Stimulated activated naive CD8-positive, alpha-beta T cell treated with anti-CD3 and anti-CD28 coated beads, Interleukin-15, Interleukin-2, amounts not matched to agents 100 U/mL and 50 U/mL, for 24 hours (primary cell): ENCODE data around the gene PLA2G2D.

Experiments
- ATAC-seq: fragments of 150-1000 bp; cut with Tn5 transposase; one replicate; pipeline ENCODE4 v1.10.0; 2021
- DNase-seq: peaks from one replicate; pipeline ENCODE4 v3.0.0; 2021

Gene PLA2G2D

GRCh38 chr1:20086800-20087199, 32.5 kb downstream of the PLA2G2D start:
- ATAC-seq (no peak), DNase-seq (no peak)

- DNase-seq (no peak), ATAC-seq (no peak)
Measured at GRCh38 chr1:20083178-20083944, 36.0 kb downstream of the PLA2G2D start.

- DNase-seq, result no peak
- ATAC-seq, result no peak
Measured at GRCh38 chr1:20082772-20083171, 36.6 kb downstream of the PLA2G2D start.

GRCh38 chr1:20081353-20081810, 38.0 kb downstream of the PLA2G2D start:
- no peak for DNase-seq
- no peak for ATAC-seq

- DNase-seq (peak; percentile 17), ATAC-seq (no peak)
Measured at GRCh38 chr1:20080441-20081352, 38.6 kb downstream of the PLA2G2D start.

GRCh38 chr1:20079661-20080305, 39.6 kb downstream of the PLA2G2D start:
- ATAC-seq, result no peak
- no peak for DNase-seq

- ATAC-seq (no peak), DNase-seq (no peak)
Measured at GRCh38 chr1:20078711-20079110, 40.6 kb downstream of the PLA2G2D start.

- ATAC-seq, result no peak
- DNase-seq, result no peak
Measured at GRCh38 chr1:20078171-20078651, 41.1 kb downstream of the PLA2G2D start.

- no peak for ATAC-seq
- DNase-seq, result no peak
Measured at GRCh38 chr1:20076710-20077461, 42.5 kb downstream of the PLA2G2D start.

- ATAC-seq (no peak), DNase-seq (no peak)
Measured at GRCh38 chr1:20076223-20076622, 43.1 kb downstream of the PLA2G2D start.

- ATAC-seq (no peak), DNase-seq (no peak)
Measured at GRCh38 chr1:20075345-20075744, 44.0 kb downstream of the PLA2G2D start.

GRCh38 chr1:20074725-20075171, 44.6 kb downstream of the PLA2G2D start:
- no peak for ATAC-seq

GRCh38 chr1:20074055-20074724, 45.1 kb downstream of the PLA2G2D start:
- DNase-seq (no peak), ATAC-seq (no peak)

More at GRCh38 chr1:20074725-20075171, 44.6 kb downstream of the PLA2G2D start:
- no peak for DNase-seq

- DNase-seq, result no peak
- ATAC-seq, result no peak
Measured at GRCh38 chr1:20073256-20073655, 46.1 kb downstream of the PLA2G2D start.

- DNase-seq (no peak), ATAC-seq (no peak)
Measured at GRCh38 chr1:20072771-20073170, 46.6 kb downstream of the PLA2G2D start.

GRCh38 chr1:20071416-20071815, 47.9 kb downstream of the PLA2G2D start:
- no peak for DNase-seq
- ATAC-seq, result no peak

- DNase-seq (no peak), ATAC-seq (no peak)
Measured at GRCh38 chr1:20070357-20070756, 49.0 kb downstream of the PLA2G2D start.

- ATAC-seq (no peak), DNase-seq (no peak)
Measured at GRCh38 chr1:20069874-20070273, 49.5 kb downstream of the PLA2G2D start, which contains the start of gene PLA2G5. Gene PLA2G5 (plus strand): TSS chr1:20070194. CDS start chr1:20084831, 14,637 bp downstream.

GRCh38 chr1:20068722-20069121, 50.6 kb downstream of the PLA2G2D start:
- DNase-seq (no peak), ATAC-seq (no peak)

- DNase-seq (no peak), ATAC-seq (no peak)
Measured at GRCh38 chr1:20063861-20064292, 55.5 kb downstream of the PLA2G2D start.
